Measurements from ENCODE around the gene FGFBP3.

The FGFBP3 gene

GRCh38 chr10:91884536-91884935 lies 24.8 kb downstream of the FGFBP3 start:
- peak overlapping the region; percentile 87 for H3K27ac ChIP-seq (ENCODE audit: low read depth, low read length, severe bottlenecking)
- no peaks in the 10 kb centered on the region for H3K9me3 ChIP-seq (ENCODE audit: control insufficient read depth, low read length)
- peaks cover 40% of the 10 kb centered on the region for H3K4me1 ChIP-seq (ENCODE audit: control insufficient read depth, insufficient read depth, low read length, poor library complexity, severe bottlenecking)
- H3K4me3 ChIP-seq (ENCODE audit: extremely low read depth, insufficient read depth, low read length, poor library complexity, severe bottlenecking) = no peak overlapping the region
- 71% methylated on average over 1 of the region's 1 CpG for WGBS, 2 experiments (ENCODE audit: insufficient coverage in 2 of 2)
- no peaks in the 10 kb centered on the region for H3K36me3 ChIP-seq (ENCODE audit: control insufficient read depth, insufficient read depth, low read length)

GRCh38 chr10:91883549-91884444 lies 25.5 kb downstream of the FGFBP3 start:
- H3K27ac ChIP-seq (ENCODE audit: low read depth, low read length, severe bottlenecking) = peak overlapping the region; percentile 87
- no peak overlapping the region for H3K4me3 ChIP-seq (ENCODE audit: extremely low read depth, insufficient read depth, low read length, poor library complexity, severe bottlenecking)
- no peaks in the 10 kb centered on the region for H3K36me3 ChIP-seq (ENCODE audit: control insufficient read depth, insufficient read depth, low read length)
- 40 to 46% methylated on average over 17 to 19 of the region's 20 CpGs for WGBS, 2 experiments (ENCODE audit: insufficient coverage in 2 of 2)
- H3K9me3 ChIP-seq (ENCODE audit: control insufficient read depth, low read length) = no peaks in the 10 kb centered on the region
- H3K4me1 ChIP-seq (ENCODE audit: control insufficient read depth, insufficient read depth, low read length, poor library complexity, severe bottlenecking) = peaks cover 40% of the 10 kb centered on the region

GRCh38 chr10:91880310-91880709 lies 29.0 kb downstream of the FGFBP3 start:
- peaks cover 24% of the 10 kb centered on the region for H3K4me1 ChIP-seq (ENCODE audit: control insufficient read depth, insufficient read depth, low read length, poor library complexity, severe bottlenecking)
- no peak overlapping the region for H3K4me3 ChIP-seq (ENCODE audit: extremely low read depth, insufficient read depth, low read length, poor library complexity, severe bottlenecking)
- no peaks in the 10 kb centered on the region for H3K36me3 ChIP-seq (ENCODE audit: control insufficient read depth, insufficient read depth, low read length)
- no peaks in the 10 kb centered on the region for H3K9me3 ChIP-seq (ENCODE audit: control insufficient read depth, low read length)
- WGBS, 2 experiments (ENCODE audit: insufficient coverage in 2 of 2) = 57 to 88% methylated on average over 1 to 2 of the region's 3 CpGs
- peak overlapping the region; percentile 43 for H3K27ac ChIP-seq (ENCODE audit: low read depth, low read length, severe bottlenecking)

GRCh38 chr10:91879515-91880170 lies 29.6 kb downstream of the FGFBP3 start:
- H3K4me1 ChIP-seq (ENCODE audit: control insufficient read depth, insufficient read depth, low read length, poor library complexity, severe bottlenecking) = peaks cover 20% of the 10 kb centered on the region
- no peaks in the 10 kb centered on the region for H3K9me3 ChIP-seq (ENCODE audit: control insufficient read depth, low read length)
- WGBS, 2 experiments (ENCODE audit: insufficient coverage in 2 of 2) = 43 to 49% methylated on average over 5 of the region's 7 CpGs
- H3K36me3 ChIP-seq (ENCODE audit: control insufficient read depth, insufficient read depth, low read length) = no peaks in the 10 kb centered on the region
- H3K4me3 ChIP-seq (ENCODE audit: extremely low read depth, insufficient read depth, low read length, poor library complexity, severe bottlenecking) = no peak overlapping the region
- peak overlapping the region; percentile 43 for H3K27ac ChIP-seq (ENCODE audit: low read depth, low read length, severe bottlenecking)

- Histone ChIP-seq H3K4me3 (ENCODE audit: extremely low read depth, insufficient read depth, low read length, poor library complexity, severe bottlenecking) (no peak overlapping the region), H3K27ac (ENCODE audit: low read depth, low read length, severe bottlenecking) (no peak overlapping the region), H3K9me3 (ENCODE audit: control insufficient read depth, low read length) (no peaks in the 10 kb centered on the region), H3K36me3 (ENCODE audit: control insufficient read depth, insufficient read depth, low read length) (no peaks in the 10 kb centered on the region), H3K4me1 (ENCODE audit: control insufficient read depth, insufficient read depth, low read length, poor library complexity, severe bottlenecking) (peaks cover 6% of the 10 kb centered on the region)
- no CpG with 5 or more reads among the region's 1 CpG for WGBS, 2 experiments (ENCODE audit: insufficient coverage in 2 of 2)
Measured at GRCh38 chr10:91875779-91876178, 33.5 kb downstream of the FGFBP3 start.

- H3K27ac ChIP-seq (ENCODE audit: low read depth, low read length, severe bottlenecking) = no peak overlapping the region
- H3K36me3 ChIP-seq (ENCODE audit: control insufficient read depth, insufficient read depth, low read length) = no peaks in the 10 kb centered on the region
- no peaks in the 10 kb centered on the region for H3K9me3 ChIP-seq (ENCODE audit: control insufficient read depth, low read length)
- WGBS, 2 experiments (ENCODE audit: insufficient coverage in 2 of 2) = 100% methylated on average over 2 of the region's 2 CpGs
- peaks cover 2% of the 10 kb centered on the region for H3K4me1 ChIP-seq (ENCODE audit: control insufficient read depth, insufficient read depth, low read length, poor library complexity, severe bottlenecking)
- H3K4me3 ChIP-seq (ENCODE audit: extremely low read depth, insufficient read depth, low read length, poor library complexity, severe bottlenecking) = no peak overlapping the region
Measured at GRCh38 chr10:91875156-91875555, 34.1 kb downstream of the FGFBP3 start.

GRCh38 chr10:91865562-91866081 lies 43.7 kb downstream of the FGFBP3 start:
- Histone ChIP-seq H3K4me3 (ENCODE audit: extremely low read depth, insufficient read depth, low read length, poor library complexity, severe bottlenecking) (no peak overlapping the region), H3K4me1 (ENCODE audit: control insufficient read depth, insufficient read depth, low read length, poor library complexity, severe bottlenecking) (peaks cover 5% of the 10 kb centered on the region), H3K36me3 (ENCODE audit: control insufficient read depth, insufficient read depth, low read length) (peaks cover 32% of the 10 kb centered on the region), H3K27ac (ENCODE audit: low read depth, low read length, severe bottlenecking) (no peak overlapping the region), H3K9me3 (ENCODE audit: control insufficient read depth, low read length) (no peaks in the 10 kb centered on the region)
- WGBS, 2 experiments (ENCODE audit: insufficient coverage in 2 of 2) = 84% methylated on average over 2 of the region's 2 CpGs; no CpG with 5 or more reads in 1 of the 2 experiments

- no peaks in the 10 kb centered on the region for H3K9me3 ChIP-seq (ENCODE audit: control insufficient read depth, low read length)
- no peak overlapping the region for H3K4me3 ChIP-seq (ENCODE audit: extremely low read depth, insufficient read depth, low read length, poor library complexity, severe bottlenecking)
- peaks cover 5% of the 10 kb centered on the region for H3K4me1 ChIP-seq (ENCODE audit: control insufficient read depth, insufficient read depth, low read length, poor library complexity, severe bottlenecking)
- no peak overlapping the region for H3K27ac ChIP-seq (ENCODE audit: low read depth, low read length, severe bottlenecking)
- WGBS, 2 experiments (ENCODE audit: insufficient coverage in 2 of 2) = 100% methylated on average over 1 of the region's 2 CpGs
- peaks cover 39% of the 10 kb centered on the region for H3K36me3 ChIP-seq (ENCODE audit: control insufficient read depth, insufficient read depth, low read length)
Measured at GRCh38 chr10:91864744-91865143, 44.5 kb downstream of the FGFBP3 start.

GRCh38 chr10:91864099-91864498 lies 45.2 kb downstream of the FGFBP3 start:
- 30 to 82% methylated on average over 1 to 2 of the region's 2 CpGs for WGBS, 2 experiments (ENCODE audit: insufficient coverage in 2 of 2)
- Histone ChIP-seq H3K27ac (ENCODE audit: low read depth, low read length, severe bottlenecking) (no peak overlapping the region), H3K36me3 (ENCODE audit: control insufficient read depth, insufficient read depth, low read length) (peaks cover 45% of the 10 kb centered on the region), H3K4me1 (ENCODE audit: control insufficient read depth, insufficient read depth, low read length, poor library complexity, severe bottlenecking) (peaks cover 4% of the 10 kb centered on the region), H3K4me3 (ENCODE audit: extremely low read depth, insufficient read depth, low read length, poor library complexity, severe bottlenecking) (no peak overlapping the region), H3K9me3 (ENCODE audit: control insufficient read depth, low read length) (no peaks in the 10 kb centered on the region)

GRCh38 chr10:91860885-91861284 lies 48.4 kb downstream of the FGFBP3 start:
- Histone ChIP-seq H3K27ac (ENCODE audit: low read depth, low read length, severe bottlenecking) (no peak overlapping the region), H3K36me3 (ENCODE audit: control insufficient read depth, insufficient read depth, low read length) (peaks cover 54% of the 10 kb centered on the region), H3K9me3 (ENCODE audit: control insufficient read depth, low read length) (no peaks in the 10 kb centered on the region), H3K4me3 (ENCODE audit: extremely low read depth, insufficient read depth, low read length, poor library complexity, severe bottlenecking) (no peak overlapping the region), H3K4me1 (ENCODE audit: control insufficient read depth, insufficient read depth, low read length, poor library complexity, severe bottlenecking) (no peaks in the 10 kb centered on the region)
- WGBS, 2 experiments (ENCODE audit: insufficient coverage in 2 of 2) = no CpG with 5 or more reads among the region's 1 CpG

Measured in mesodermal cell (in vitro differentiated cells).